ENCODE measurements around the gene PDCD1LG2. TPM values are rescaled to one million over a fixed set of nuclear protein-coding genes. Genes with fewer than 3 reads are reported as not detected.
A peak's percentile ranks its signal among the peaks of the same experiment; 100 is the strongest.

Gene PDCD1LG2
- total and polyA plus RNA-seq, 5 donors from 2014 or later = 0.85 to 2.5 (median 1.0) TPM; not detected in 1

DNA sequence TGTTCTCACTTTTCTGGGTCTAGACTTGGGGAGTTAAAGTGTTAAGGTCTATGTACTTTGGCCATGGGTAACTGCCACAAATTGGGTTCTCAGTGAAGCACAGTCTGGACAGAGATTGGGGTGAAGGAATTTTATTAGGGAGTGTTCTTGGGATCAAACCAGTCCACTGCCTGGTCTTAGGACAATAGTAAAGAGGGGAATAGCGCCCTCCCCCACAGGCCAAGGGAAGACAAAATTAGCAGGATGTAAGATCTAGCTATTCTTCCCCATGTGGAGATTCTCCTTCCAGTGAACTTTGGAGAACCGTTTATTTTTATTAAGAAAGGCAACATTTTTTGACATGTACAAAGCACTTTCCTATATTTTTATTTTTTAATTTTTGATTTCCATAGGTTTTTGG lies 100.2 kb downstream of the PDCD1LG2 start:
- Histone ChIP-seq H3K27me3 (ENCODE audit: control insufficient read depth, insufficient read depth, low read length) (no peaks in the 10 kb centered on the region), H3K27ac (ENCODE audit: insufficient read depth, low read length, poor library complexity, severe bottlenecking) (no peak overlapping the region), H3K36me3 (ENCODE audit: control insufficient read depth, insufficient read depth, low read length) (no peaks in the 10 kb centered on the region), H3K9me3 (ENCODE audit: control insufficient read depth in 2 of 2, low read length in 2 of 2) (no peaks in the 10 kb centered on the region), H3K4me1 (ENCODE audit: control insufficient read depth, insufficient read depth, low read length, poor library complexity, severe bottlenecking) (no peaks in the 10 kb centered on the region), H3K4me3 (ENCODE audit: low read depth, low read length) (no peak overlapping the region)
- peak overlapping the region in 1 of 3 donors; percentile 8 for H3K27ac Mint-ChIP-seq
- peaks cover 8% of the 10 kb centered on the region for H3K36me3 Mint-ChIP-seq
- no peaks in the 10 kb centered on the region for H3K27me3 Mint-ChIP-seq
- H3K9me3 Mint-ChIP-seq = peaks cover 0 to 3% (median 0%) of the 10 kb centered on the region in 7 donors
- ATAC-seq (ENCODE audit: low read depth in 2 of 2) = no peak
- peaks cover 9 to 32% (median 20%) of the 10 kb centered on the region in 4 donors for H3K4me1 Mint-ChIP-seq
- H3K4me3 Mint-ChIP-seq = no peak overlapping the region
- no peak for DNase-seq

DNA sequence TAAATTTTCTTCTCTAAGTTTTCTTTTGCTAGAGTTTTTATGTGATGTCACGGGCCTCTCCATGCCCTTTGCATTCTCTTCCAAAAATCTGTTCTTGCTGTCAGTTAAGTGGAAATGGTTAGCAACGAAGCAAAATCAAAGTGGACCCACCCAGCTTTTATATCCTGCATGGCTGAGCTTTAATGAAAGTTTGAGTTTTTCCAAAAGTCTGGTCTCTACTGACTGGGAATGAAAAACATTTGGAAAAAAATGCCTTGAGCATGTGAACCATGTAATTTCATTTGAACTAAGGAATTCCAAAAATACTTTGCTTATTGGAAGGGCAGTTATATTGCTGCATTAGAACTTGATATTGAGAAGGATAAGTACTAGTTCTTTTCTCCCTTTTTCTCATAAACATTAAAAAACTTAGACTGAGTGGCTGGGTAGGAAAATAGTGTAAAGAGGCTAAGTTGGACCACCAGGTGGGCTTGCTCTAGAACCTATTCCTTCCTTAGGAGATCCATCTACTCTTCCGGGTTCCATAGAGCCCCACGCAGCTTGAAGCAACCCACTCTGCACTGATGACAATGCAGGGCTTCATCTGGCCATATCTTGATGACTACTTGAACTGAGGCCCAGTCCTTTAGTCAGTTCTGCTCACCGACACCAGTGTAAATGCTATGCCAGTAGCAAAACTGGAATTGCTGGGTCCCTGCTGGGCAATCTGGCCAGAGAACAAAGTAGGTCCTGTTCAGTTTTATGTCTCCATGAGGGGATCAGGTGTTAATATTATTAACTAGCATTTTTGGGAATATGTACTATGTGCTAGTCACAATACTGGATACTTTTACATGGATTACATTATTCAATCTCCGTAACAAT lies 101.2 kb downstream of the PDCD1LG2 start:
- Histone ChIP-seq H3K36me3 (ENCODE audit: control insufficient read depth, insufficient read depth, low read length) (no peaks in the 10 kb centered on the region), H3K27me3 (ENCODE audit: control insufficient read depth, insufficient read depth, low read length) (no peaks in the 10 kb centered on the region), H3K4me3 (ENCODE audit: low read depth, low read length) (no peak overlapping the region), H3K9me3 (ENCODE audit: control insufficient read depth in 2 of 2, low read length in 2 of 2) (no peaks in the 10 kb centered on the region), H3K27ac (ENCODE audit: insufficient read depth, low read length, poor library complexity, severe bottlenecking) (no peak overlapping the region), H3K4me1 (ENCODE audit: control insufficient read depth, insufficient read depth, low read length, poor library complexity, severe bottlenecking) (no peaks in the 10 kb centered on the region)
- H3K4me1 Mint-ChIP-seq = peaks cover 9 to 31% (median 22%) of the 10 kb centered on the region in 4 donors
- DNase-seq (no peak), ATAC-seq (ENCODE audit: low read depth in 2 of 2) (no peak)
- peaks cover 0 to 2% (median 0%) of the 10 kb centered on the region in 7 donors for H3K9me3 Mint-ChIP-seq
- no peak overlapping the region for H3K4me3 Mint-ChIP-seq
- peak overlapping the region in 1 of 3 donors; percentile 20 for H3K27ac Mint-ChIP-seq
- H3K27me3 Mint-ChIP-seq = no peaks in the 10 kb centered on the region
- peaks cover 7% of the 10 kb centered on the region for H3K36me3 Mint-ChIP-seq

DNA sequence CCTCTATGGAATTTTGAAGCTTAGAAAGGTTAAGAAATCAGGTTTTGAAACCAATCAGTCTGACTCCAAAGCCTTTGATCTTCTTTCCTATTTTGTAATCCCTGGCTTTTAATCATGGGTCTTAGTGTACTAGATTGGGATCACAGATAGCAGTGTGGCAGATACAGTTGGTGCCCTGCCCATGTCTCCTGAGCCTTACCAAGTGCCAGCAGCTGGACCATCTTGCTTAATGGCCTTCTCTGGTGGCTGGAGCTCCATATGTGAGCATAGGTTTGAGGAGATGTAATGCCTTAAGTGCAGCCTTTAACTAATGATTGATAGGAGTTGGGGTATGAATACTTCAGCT lies 101.8 kb downstream of the PDCD1LG2 start:
- H3K36me3 Mint-ChIP-seq = peaks cover 4% of the 10 kb centered on the region
- H3K9me3 Mint-ChIP-seq = no peaks in the 10 kb centered on the region
- peaks cover 9 to 32% (median 23%) of the 10 kb centered on the region in 4 donors for H3K4me1 Mint-ChIP-seq
- no peak overlapping the region for H3K4me3 Mint-ChIP-seq
- no peak for DNase-seq
- no peaks in the 10 kb centered on the region for H3K4me1 ChIP-seq (ENCODE audit: control insufficient read depth, insufficient read depth, low read length, poor library complexity, severe bottlenecking)
- H3K27me3 Mint-ChIP-seq = no peaks in the 10 kb centered on the region
- H3K27ac ChIP-seq (ENCODE audit: insufficient read depth, low read length, poor library complexity, severe bottlenecking) = no peak overlapping the region
- no peak overlapping the region for H3K27ac Mint-ChIP-seq
- no peaks in the 10 kb centered on the region for H3K36me3 ChIP-seq (ENCODE audit: control insufficient read depth, insufficient read depth, low read length)
- no peak for ATAC-seq (ENCODE audit: low read depth in 2 of 2)
- H3K27me3 ChIP-seq (ENCODE audit: control insufficient read depth, insufficient read depth, low read length) = no peaks in the 10 kb centered on the region
- H3K4me3 ChIP-seq (ENCODE audit: low read depth, low read length) = no peak overlapping the region
- H3K9me3 ChIP-seq (ENCODE audit: control insufficient read depth in 2 of 2, low read length in 2 of 2) = no peaks in the 10 kb centered on the region

DNA sequence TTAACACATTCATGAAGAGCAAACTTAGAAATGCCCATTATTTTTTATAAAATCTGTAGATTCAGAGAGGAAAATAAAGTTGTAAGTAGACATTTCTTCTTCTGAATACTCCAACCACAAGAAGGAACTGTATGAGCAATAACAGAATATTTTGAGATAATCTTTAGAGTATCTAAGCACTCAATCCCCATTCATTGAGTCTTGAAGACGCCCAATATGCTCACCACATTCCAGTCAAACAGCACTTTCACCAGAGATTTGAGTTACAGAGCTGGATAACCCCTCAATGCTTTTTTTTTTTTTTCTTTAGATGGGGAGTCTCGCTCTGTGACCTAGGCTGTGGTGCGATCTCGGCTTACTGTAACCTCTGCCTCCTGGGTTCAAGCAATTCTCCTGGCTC lies 103.9 kb downstream of the PDCD1LG2 start:
- no peak overlapping the region for H3K4me3 ChIP-seq (ENCODE audit: low read depth, low read length)
- Mint-ChIP-seq H3K4me3 (no peak overlapping the region), H3K4me1 (peaks cover 12 to 37% (median 26%) of the 10 kb centered on the region in 4 donors), H3K27me3 (no peaks in the 10 kb centered on the region), H3K36me3 (peaks cover 4% of the 10 kb centered on the region), H3K9me3 (no peaks in the 10 kb centered on the region), H3K27ac (no peak overlapping the region)
- H3K4me1 ChIP-seq (ENCODE audit: control insufficient read depth, insufficient read depth, low read length, poor library complexity, severe bottlenecking) = peaks cover 4% of the 10 kb centered on the region
- H3K9me3 ChIP-seq (ENCODE audit: control insufficient read depth in 2 of 2, low read length in 2 of 2) = no peaks in the 10 kb centered on the region
- H3K36me3 ChIP-seq (ENCODE audit: control insufficient read depth, insufficient read depth, low read length) = no peaks in the 10 kb centered on the region
- H3K27ac ChIP-seq (ENCODE audit: insufficient read depth, low read length, poor library complexity, severe bottlenecking) = no peak overlapping the region
- DNase-seq (no peak), ATAC-seq (ENCODE audit: low read depth in 2 of 2) (no peak)
- H3K27me3 ChIP-seq (ENCODE audit: control insufficient read depth, insufficient read depth, low read length) = no peaks in the 10 kb centered on the region

DNA sequence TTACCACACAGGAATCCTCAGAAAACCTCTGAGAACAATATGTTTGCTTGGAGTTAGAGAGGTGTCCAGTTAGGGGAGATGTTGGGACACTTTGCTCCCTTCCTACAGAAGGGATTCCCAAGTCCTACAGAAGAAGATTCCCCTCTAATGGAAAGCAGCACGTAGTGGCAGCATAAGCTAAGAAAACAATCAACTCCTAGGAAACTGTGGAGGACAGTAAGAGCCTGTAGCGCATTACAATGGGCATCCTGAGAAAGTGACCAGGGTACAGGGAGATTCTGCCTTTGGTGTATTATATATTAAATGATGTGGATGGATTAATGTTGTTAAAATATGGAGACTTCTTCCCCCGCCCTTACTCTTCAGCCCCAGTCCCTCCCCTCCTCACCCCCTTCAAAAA lies 104.7 kb downstream of the PDCD1LG2 start:
- no peak overlapping the region for H3K4me3 ChIP-seq (ENCODE audit: low read depth, low read length)
- peaks cover 4% of the 10 kb centered on the region for H3K4me1 ChIP-seq (ENCODE audit: control insufficient read depth, insufficient read depth, low read length, poor library complexity, severe bottlenecking)
- H3K27ac ChIP-seq (ENCODE audit: insufficient read depth, low read length, poor library complexity, severe bottlenecking) = no peak overlapping the region
- DNase-seq (no peak), ATAC-seq (ENCODE audit: low read depth in 2 of 2) (no peak)
- Mint-ChIP-seq H3K27ac (no peak overlapping the region), H3K36me3 (peaks cover 4% of the 10 kb centered on the region), H3K9me3 (no peaks in the 10 kb centered on the region), H3K27me3 (no peaks in the 10 kb centered on the region), H3K4me1 (peaks cover 11 to 36% (median 24%) of the 10 kb centered on the region in 4 donors), H3K4me3 (no peak overlapping the region)
- no peaks in the 10 kb centered on the region for H3K36me3 ChIP-seq (ENCODE audit: control insufficient read depth, insufficient read depth, low read length)
- H3K27me3 ChIP-seq (ENCODE audit: control insufficient read depth, insufficient read depth, low read length) = no peaks in the 10 kb centered on the region
- no peaks in the 10 kb centered on the region for H3K9me3 ChIP-seq (ENCODE audit: control insufficient read depth in 2 of 2, low read length in 2 of 2)

DNA sequence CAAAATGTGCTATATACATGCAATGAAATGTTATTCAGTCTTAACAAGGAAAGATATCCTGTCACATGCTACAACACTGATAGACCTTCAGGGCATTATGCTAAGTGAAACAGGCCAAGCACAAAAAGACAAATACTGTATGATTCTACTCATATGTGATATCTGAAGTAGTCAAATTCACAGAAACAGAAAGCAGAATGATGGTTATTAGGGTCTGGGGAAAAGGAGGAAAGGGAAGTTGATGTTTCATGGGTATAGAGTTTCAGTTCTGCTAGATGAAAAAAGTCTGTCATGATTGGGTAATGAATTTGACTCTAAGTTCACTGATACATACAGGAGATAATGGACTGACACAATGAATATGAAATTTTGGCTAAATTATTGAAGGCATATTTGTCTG lies 107.4 kb downstream of the PDCD1LG2 start:
- no peaks in the 10 kb centered on the region for H3K27me3 ChIP-seq (ENCODE audit: control insufficient read depth, insufficient read depth, low read length)
- H3K27ac ChIP-seq (ENCODE audit: insufficient read depth, low read length, poor library complexity, severe bottlenecking) = no peak overlapping the region
- no peaks in the 10 kb centered on the region for H3K36me3 ChIP-seq (ENCODE audit: control insufficient read depth, insufficient read depth, low read length)
- Mint-ChIP-seq H3K4me1 (peaks cover 20 to 44% (median 30%) of the 10 kb centered on the region in 4 donors), H3K4me3 (peak overlapping the region in 3 of 4 donors; percentile 2 to 7 (median 5)), H3K27ac (peak overlapping the region in 2 of 3 donors; percentile 0 to 22), H3K9me3 (no peaks in the 10 kb centered on the region), H3K36me3 (peaks cover 2% of the 10 kb centered on the region), H3K27me3 (no peaks in the 10 kb centered on the region)
- H3K4me3 ChIP-seq (ENCODE audit: low read depth, low read length) = no peak overlapping the region
- DNase-seq (peak in 1 of 3 donors; percentile 66), ATAC-seq (ENCODE audit: low read depth in 2 of 2) (peak; percentile 43 to 53)
- H3K4me1 ChIP-seq (ENCODE audit: control insufficient read depth, insufficient read depth, low read length, poor library complexity, severe bottlenecking) = peaks cover 4% of the 10 kb centered on the region
- H3K9me3 ChIP-seq (ENCODE audit: control insufficient read depth in 2 of 2, low read length in 2 of 2) = no peaks in the 10 kb centered on the region

DNA sequence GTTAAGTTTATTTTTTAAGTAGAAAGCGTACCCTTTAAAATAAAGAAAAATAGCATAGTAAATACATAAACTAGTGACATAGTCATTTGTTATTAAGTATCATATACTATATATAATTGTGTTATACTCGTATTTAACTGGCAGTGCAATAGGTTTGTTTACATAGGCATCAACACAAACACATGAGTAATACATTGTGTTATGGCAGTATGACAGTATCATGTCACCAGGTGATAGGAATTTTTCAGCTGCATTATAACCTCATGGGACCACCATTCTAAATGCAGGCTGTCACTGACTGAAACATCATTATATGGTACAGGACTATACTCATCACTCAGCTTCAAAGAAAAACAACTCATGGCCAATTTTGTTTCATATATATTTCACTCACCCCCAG lies 110.2 kb downstream of the PDCD1LG2 start:
- Histone ChIP-seq H3K4me3 (ENCODE audit: low read depth, low read length) (no peak overlapping the region), H3K9me3 (ENCODE audit: control insufficient read depth in 2 of 2, low read length in 2 of 2) (no peaks in the 10 kb centered on the region), H3K36me3 (ENCODE audit: control insufficient read depth, insufficient read depth, low read length) (no peaks in the 10 kb centered on the region), H3K27ac (ENCODE audit: insufficient read depth, low read length, poor library complexity, severe bottlenecking) (no peak overlapping the region), H3K27me3 (ENCODE audit: control insufficient read depth, insufficient read depth, low read length) (no peaks in the 10 kb centered on the region), H3K4me1 (ENCODE audit: control insufficient read depth, insufficient read depth, low read length, poor library complexity, severe bottlenecking) (peaks cover 20% of the 10 kb centered on the region)
- no peaks in the 10 kb centered on the region for H3K27me3 Mint-ChIP-seq
- ATAC-seq (ENCODE audit: low read depth in 2 of 2) (no peak), DNase-seq (no peak)
- H3K36me3 Mint-ChIP-seq = peaks cover 5% of the 10 kb centered on the region
- H3K4me3 Mint-ChIP-seq = no peak overlapping the region
- H3K4me1 Mint-ChIP-seq = peaks cover 26 to 61% (median 43%) of the 10 kb centered on the region in 4 donors
- H3K9me3 Mint-ChIP-seq = no peaks in the 10 kb centered on the region
- H3K27ac Mint-ChIP-seq = peak overlapping the region in 1 of 3 donors; percentile 43

All from CD4-positive, CD25-positive, alpha-beta regulatory T cell (primary cell).